Measurements from ENCODE around the gene PPP1R14C. TPM values are rescaled to one million over a fixed set of nuclear protein-coding genes. Genes with fewer than 3 reads are reported as not detected.

PPP1R14C gene
- not detected for polyA plus RNA-seq (2012; ENCODE audit: insufficient read depth, insufficient read length, low read depth)

- Histone ChIP-seq H3K36me3 (no peaks in the 10 kb centered on the region), H3K9me3 (no peaks in the 10 kb centered on the region), H3K27me3 (peaks cover 75% of the 10 kb centered on the region), H3K4me1 (no peaks in the 10 kb centered on the region), H3K4me3 (ENCODE audit: low read depth, low read length) (no peak within 1 kb of the TSS)
- TF ChIP-seq CTCF (IDR thresholded peaks at IDR 0.05; ENCODE audit: low read depth, low read length) = no peak
- no peak for DNase-seq
Measured at GRCh38 chr6:150142670-150143515, at the start of gene PPP1R14C. Gene PPP1R14C (plus strand): TSS chr6:150143044. CDS start chr6:150143193, 149 bp downstream.

- no peaks in the 10 kb centered on the region for H3K4me1 ChIP-seq
- DNase-seq = no peak
- no peaks in the 10 kb centered on the region for H3K9me3 ChIP-seq
- no peaks in the 10 kb centered on the region for H3K36me3 ChIP-seq
- no peak for TF ChIP-seq CTCF (IDR thresholded peaks at IDR 0.05; ENCODE audit: low read depth, low read length)
- peaks cover 7% of the 10 kb centered on the region for H3K27me3 ChIP-seq
- no peak overlapping the region for H3K4me3 ChIP-seq (ENCODE audit: low read depth, low read length)
Measured at GRCh38 chr6:150093397-150093796, 49.4 kb upstream of the PPP1R14C start.

- no peak for DNase-seq
- Histone ChIP-seq H3K4me1 (no peaks in the 10 kb centered on the region), H3K27me3 (peaks cover 24% of the 10 kb centered on the region), H3K9me3 (no peaks in the 10 kb centered on the region), H3K4me3 (ENCODE audit: low read depth, low read length) (no peak overlapping the region), H3K36me3 (no peaks in the 10 kb centered on the region)
- TF ChIP-seq CTCF (IDR thresholded peaks at IDR 0.05; ENCODE audit: low read depth, low read length) = no peak
Measured at GRCh38 chr6:150098155-150098554, 44.7 kb upstream of the PPP1R14C start.

- H3K36me3 ChIP-seq = no peaks in the 10 kb centered on the region
- no peaks in the 10 kb centered on the region for H3K4me1 ChIP-seq
- H3K27me3 ChIP-seq = peaks cover 23% of the 10 kb centered on the region
- TF ChIP-seq CTCF (IDR thresholded peaks at IDR 0.05; ENCODE audit: low read depth, low read length) = no peak
- no peak overlapping the region for H3K4me3 ChIP-seq (ENCODE audit: low read depth, low read length)
- no peak for DNase-seq
- no peaks in the 10 kb centered on the region for H3K9me3 ChIP-seq
Measured at GRCh38 chr6:150099546-150099945, 43.3 kb upstream of the PPP1R14C start.

- Histone ChIP-seq H3K36me3 (no peaks in the 10 kb centered on the region), H3K27me3 (peaks cover 24% of the 10 kb centered on the region), H3K9me3 (no peaks in the 10 kb centered on the region), H3K4me3 (ENCODE audit: low read depth, low read length) (no peak overlapping the region), H3K4me1 (no peaks in the 10 kb centered on the region)
- DNase-seq = no peak
- TF ChIP-seq CTCF (IDR thresholded peaks at IDR 0.05; ENCODE audit: low read depth, low read length) = no peak
Measured at GRCh38 chr6:150099953-150100352, 42.9 kb upstream of the PPP1R14C start.

- peaks cover 24% of the 10 kb centered on the region for H3K27me3 ChIP-seq
- H3K4me3 ChIP-seq (ENCODE audit: low read depth, low read length) = no peak overlapping the region
- TF ChIP-seq CTCF (IDR thresholded peaks at IDR 0.05; ENCODE audit: low read depth, low read length) = no peak
- H3K4me1 ChIP-seq = no peaks in the 10 kb centered on the region
- H3K9me3 ChIP-seq = no peaks in the 10 kb centered on the region
- H3K36me3 ChIP-seq = no peaks in the 10 kb centered on the region
- DNase-seq = no peak
Measured at GRCh38 chr6:150100745-150101144, 42.1 kb upstream of the PPP1R14C start.
